Measurements from ENCODE around the gene AGFG2.

Gene AGFG2

DNA sequence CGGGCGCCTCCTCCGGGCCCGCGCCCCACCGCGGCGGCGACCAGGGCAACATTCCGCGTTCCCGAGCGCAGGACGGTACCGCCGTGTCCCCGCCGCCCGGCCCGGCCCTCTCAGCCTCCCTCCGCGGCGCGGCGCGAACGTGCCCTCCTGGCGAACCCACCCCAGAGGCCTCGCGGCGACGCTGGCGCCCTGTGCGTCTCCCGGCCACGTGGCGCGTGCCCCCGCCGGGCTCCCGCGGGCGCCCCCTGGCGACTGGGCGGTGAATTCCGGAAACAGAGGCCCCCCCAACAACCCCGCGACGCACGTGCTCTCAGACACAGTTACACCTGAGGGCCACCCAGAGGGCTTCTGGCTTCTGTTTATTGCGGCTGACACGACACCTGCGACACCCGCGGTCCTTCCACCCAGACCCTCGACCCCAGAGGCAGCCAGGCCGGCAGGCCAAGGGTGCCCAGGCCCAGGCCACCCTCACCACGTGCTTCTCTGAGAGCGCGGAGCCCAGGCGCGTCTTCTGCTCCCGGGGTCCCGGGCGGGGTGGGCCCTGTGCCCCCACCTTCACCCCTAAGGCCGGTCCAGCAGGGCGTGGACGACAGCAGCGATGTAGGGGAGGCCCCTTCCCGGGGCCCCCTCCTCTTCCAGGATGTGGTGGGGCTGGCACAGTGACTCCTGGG, 34.8 kb downstream of the AGFG2 start, which contains the start of gene SAP25:
TSS of gene SAP25 (minus strand) at position 210 of the 671 bp plus-strand sequence. CDS start at position 52, 158 bp downstream.
- no peak for DNase-seq

DNA sequence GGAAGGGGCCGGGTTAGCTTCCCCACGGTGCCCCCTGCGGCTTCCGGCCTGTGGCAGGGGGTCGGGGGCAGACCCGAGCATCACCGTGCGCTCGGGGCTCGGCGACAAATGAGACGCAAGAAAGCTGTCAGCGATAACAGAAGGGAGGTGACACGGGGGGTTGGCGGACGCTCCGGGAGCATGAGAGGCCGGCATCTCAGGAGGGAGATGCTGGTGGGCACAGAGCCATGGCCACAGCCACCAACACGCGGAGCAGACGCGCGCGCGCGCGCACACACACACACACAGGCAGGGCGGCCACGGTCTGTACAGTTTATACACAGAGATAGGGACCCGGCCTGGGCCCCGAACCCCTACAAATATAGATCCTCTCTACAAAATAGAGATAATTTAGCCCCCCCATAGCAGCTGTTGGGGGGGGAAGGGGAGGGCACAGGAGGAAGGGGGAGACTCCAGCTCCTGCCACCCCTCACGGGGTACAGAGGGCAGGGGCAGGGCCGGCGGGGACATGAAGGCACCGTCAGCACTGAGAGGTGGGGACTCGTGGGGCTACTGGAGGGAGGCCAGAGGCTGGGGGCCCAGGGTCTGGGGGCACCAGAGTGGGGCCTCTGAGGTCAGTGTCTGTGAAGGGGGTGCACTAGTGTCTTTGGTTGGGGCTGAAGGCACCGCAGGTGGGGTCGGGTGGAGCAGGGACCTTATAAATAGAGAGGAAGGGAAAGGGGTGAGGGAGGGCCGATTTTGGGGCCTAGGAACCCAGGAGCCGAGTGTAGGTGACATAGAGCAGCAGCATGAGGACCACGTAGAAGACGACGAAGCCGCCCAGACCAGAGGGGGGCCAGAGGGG, 35.6 kb downstream of the AGFG2 start:
- DNase-seq = no peak

DNA sequence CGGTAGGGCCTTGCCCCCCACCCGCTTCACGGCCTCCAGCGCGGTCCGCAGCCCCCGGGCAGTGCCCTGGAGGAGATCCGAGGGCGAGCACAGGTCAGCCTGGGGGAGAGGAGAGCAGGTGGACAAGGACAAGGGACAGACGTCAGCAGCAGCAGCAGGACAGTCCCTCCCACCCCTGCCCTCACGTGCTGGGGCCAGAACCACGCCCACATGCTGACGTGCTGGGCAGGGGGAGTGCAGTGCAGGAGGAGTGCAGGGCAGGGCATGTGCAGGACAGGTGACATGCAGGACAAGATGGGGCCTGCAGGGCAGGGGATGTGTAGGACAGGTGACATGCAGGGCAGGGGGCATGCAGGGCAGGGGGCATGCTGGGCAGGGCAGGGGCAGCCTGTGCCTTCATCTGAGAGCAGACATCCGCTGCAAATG, 36.2 kb downstream of the AGFG2 start:
- DNase-seq = no peak

DNA sequence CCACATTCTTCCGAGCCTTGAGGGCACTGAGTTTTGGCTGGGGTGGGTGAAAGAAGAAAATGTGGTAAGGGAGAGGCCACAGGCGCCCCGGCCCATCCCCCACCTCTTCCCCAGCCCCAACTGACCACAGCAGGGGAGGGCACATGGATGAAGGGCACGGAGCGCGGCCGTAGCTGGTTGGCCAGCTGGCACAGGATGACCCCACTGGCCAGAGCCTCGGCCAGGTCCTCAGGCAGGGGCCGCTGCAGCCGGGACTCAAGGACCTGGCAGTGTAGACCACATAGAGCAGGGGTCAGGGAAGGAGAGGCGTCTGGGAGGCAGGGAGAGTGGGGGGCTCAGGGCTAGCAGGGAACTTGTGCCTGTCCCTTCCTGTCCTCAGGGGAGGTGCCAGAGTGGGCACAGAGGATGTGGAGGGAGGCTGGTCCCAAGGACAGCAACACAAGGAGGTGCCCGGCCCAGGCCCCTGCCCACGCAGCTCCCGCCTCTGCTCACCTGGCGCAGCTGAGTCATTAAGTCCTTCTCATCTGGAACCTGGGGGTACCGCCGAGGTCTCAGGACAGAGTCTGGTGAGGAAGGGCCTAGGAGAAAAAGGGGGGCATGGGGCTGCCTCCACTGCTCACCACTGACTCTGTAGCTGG, 36.9 kb downstream of the AGFG2 start:
- DNase-seq = no peak

DNA sequence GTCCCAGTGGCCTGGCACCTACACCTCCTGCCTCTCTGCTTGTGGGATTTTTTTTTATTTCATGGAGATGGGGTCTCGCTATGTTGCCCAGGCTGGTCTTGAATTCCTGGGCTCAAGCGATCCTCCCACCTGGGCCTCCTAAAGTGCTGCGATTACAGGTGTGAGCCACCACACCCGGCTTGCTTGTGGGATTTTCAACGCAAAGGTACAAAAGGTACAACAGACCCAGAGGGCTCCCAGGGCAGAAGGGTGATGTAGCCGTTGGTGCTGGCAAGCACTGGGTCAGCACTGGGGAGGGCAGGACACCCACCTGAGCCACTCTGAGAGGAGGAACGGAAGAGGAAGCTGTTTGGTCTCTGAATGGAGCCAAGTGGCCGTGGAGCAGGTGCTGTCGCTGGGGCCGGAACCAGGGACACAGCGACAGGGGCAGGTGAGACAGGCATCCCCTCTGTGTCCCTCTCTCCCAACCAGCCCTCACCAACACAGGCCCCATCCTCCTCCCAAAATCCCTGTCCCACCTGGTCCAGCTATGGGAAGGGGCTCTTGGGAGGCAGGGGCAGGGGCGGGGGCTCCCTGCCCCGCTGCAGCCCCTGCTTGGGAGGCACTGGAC, 37.5 kb downstream of the AGFG2 start:
- no peak for DNase-seq

DNA sequence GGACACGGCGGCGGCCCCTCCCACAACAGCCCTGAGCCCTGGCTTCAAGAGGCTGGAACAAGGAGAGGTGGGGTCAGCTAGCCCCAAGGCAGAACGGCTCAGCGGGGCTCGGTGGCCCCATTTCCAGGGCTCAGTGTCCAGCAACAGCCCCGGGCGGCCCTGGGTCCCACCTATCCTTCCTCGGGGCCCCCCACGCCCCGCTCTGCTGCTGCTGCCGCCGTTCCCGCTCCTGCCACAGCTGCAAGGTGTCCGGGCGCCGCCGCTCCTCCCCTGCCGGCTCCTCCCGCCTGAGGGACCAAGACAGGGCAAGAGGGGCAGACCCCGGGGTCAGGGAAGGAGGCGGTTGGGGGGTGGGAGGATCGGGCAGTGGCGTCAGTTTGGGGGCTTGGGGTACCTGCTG, 38.1 kb downstream of the AGFG2 start:
- DNase-seq = no peak

DNA sequence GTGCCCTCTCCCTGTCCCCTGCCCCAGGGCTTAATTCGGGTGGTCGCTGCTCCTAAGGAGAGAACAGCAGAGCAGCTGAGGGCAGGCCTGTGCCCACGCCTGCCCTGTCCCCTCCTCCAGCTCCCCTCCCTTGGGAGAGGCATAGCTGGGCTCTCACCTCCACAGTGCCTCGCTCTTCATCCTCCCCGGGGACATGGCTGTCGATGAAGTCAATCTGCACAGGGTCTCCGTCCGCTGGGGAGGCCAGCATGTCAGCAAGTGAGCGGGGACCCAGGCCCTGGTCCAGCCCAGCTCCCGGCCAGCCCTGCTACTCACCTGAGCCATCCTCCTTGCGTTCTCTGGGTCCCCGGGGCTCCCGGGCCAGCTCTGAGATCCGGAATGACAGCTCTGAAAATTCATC, 38.5 kb downstream of the AGFG2 start:
- no peak for DNase-seq

DNA sequence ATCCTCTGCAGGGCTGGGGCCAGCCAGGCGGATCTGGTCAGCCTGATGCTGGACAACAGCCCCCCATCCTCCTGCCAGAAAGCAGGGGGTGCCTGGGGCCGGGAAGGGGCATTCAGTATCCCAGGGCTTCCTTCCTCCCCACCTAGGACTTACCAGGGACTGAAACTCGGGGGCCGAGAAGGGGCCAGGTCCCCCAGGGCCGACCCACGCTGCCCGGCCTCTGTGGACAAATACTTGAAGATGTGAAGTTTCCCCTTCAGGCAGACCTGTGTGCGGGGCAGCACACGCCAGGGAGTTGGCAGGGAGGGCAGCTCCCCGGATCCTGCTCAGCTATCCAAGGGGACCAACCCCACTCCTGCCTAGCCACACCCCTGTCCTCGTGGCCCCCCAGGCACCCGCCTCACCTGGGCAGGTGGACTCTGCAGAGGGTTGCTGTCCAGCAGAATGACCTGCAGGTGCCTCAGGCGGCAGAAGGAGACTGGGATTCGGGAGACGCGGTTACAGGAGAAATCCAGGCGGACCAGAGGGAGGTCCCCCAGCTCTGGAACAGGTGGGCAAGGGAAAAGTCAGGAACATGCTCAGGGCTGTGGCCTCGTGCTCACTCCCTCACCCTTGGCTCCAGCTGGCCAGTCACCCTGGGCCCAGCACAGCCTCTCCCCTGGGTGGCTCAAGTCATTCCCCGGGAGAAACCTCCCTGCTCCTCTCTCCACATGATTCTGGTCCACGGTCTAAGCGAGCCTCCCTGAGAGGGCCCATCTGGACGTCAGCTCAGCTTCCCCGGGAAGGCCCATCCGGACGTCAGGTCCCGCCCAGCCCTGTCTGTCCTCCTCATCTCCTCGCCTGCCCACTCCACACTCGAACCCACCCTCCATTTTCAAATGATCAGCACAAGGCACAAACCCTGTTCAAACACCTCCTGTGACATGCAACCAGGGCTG, 39.5 kb downstream of the AGFG2 start:
- DNase-seq = no peak

DNA sequence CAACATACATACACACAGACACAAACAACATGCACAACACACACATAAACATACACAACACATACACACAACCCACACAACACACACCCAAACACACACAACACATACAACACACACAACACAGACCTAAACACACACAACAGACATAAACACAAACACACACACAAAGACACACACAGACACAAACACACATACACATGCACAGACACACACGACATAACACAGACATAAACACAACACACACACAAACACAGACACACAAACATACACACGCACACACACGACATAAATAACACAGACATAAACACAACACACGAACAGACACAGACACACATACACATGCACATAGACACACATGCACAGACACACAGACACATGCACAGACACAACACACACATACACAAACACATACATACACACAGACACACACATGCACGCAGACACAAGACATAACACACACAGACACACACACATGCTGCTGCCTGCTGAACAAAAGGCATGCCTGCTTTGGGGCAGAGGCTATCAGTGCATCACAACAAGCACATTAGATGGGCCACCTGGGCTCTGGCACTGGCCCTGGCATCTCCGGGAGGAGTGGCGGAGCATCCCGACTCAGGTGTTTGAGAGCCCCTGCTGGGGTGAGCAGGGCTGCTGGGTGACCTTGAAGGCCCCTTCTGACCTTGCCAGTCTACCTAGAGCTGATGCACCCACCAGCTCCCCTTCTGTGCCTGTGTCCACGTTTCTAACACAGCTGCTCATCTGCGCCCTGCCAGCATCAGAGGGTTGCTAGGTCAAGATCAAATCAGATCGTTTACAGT, 41.7 kb downstream of the AGFG2 start:
- DNase-seq = no peak

DNA sequence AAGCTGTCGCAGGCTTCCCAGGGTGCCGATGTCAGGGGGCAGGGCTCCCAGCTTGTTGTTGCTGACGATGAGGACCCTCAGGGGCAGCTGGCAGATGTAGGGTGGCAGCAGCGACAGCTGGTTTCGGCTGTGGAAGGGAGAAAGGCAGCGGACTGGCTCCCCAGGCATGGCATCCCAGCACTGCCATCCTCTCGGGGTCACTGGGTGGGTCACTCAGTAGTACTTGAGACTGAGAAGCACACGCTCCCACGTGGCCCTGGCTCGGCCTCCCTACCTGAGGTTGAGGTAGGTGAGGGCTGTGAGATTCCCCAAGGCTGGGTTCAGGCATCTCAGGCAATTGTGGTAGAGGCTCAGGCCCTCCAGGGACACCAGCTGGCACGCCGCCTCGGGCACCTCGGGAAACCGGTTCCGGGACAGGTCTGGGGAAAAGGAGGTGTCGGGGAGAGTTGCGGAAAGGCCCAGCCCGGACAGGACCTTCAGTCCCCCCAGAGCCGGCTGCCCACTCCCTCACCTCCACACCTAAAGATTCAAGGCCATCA, 43.1 kb downstream of the AGFG2 start:
- no peak for DNase-seq

DNA sequence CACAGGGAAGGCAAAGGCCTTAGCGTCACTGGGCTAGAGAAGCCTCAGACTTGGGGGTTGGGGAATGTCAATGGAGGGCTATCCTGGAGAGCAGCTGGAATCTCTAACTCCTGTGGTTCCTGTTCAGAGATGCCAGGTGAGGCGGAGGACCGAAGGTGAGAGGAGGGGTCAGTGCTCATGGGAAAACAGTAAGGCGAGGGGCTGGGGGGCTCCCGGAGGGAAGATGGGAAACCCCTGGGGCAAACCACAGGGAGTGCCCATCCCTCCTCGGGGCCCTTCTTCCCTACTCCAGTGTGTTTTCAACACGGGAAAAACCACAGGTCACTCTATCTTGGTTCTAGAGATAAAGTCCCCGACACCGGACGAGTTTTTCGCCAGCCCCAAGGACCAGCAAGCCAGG, 43.6 kb downstream of the AGFG2 start:
- DNase-seq = no peak

DNA sequence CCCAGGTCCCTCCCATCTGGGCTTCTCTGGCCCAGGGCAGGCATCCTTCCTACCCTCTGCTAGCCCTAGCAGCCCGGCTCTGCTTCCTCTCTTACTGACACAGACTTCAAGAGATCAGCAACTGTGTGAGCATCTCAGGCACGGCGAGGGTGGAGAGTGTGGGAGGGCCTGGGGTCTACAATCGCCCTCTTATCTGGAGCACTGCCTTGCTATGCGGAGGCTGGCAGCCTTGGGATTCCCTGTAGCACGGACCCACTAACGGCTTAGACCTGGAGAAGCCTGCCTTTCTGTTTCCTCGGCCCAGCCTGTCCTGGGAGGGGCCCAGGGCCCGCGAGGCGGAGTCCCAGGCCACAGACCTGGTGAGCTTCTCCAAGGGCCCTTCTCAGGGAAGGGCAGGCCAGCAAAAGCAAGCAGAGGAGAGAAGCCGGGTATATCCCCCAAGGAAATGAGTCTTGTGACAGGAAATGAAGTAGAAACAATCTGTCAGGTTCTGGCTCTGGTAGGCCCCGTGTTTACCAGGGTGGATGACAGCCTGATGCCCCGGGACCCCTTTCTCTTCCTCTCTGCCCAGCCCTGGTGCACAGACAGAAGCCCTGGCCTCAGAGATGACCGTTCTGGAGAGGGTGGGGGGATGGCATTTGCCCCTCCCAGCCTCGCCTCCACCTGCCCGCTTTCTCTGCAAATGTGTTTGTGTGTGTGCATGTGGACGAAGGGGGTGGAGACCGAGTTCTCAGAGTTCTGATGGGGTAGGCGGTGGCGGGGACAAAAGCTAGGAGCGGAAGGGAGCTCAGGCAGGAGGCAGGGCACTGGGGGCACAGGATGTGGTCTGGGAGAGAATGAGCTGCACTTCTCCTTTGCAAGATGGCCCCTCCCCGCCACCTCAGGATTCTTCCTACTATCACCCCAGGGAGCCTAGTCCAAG, 44.4 kb downstream of the AGFG2 start:
- peak in 3 of 4 experiments; percentile 22 to 49 (median 49) for DNase-seq

DNA sequence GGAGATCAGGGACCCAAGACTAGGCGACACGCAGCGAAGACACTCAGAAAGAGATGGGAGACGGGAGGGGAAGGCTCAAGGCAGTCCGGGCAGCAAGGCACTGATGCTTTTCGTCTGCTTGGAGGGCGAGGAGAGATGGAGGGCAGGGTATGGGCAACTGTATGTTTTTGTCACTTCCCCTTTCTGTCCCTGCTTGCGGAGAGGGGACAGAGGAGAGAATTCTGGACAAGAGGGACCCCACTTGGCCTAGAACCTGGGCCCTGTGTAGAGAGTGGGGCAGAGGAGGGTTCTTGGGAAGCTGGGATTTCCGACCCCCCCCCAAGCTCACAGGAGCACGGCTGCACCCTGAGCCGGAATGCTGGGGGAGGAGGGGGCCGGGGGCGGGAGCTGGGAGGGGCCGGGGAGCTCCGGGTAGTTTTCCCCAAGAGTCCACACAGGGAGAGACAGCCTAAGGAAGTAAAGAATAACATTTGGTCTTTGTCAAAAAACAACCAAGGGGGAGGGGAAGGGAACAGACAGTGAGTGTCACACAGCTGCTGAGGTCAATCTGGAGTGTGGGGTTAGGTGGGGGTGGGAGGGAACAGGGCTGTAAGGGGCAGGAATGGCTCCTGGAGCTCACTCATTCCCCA, 45.2 kb downstream of the AGFG2 start:
- no peak for DNase-seq

DNA sequence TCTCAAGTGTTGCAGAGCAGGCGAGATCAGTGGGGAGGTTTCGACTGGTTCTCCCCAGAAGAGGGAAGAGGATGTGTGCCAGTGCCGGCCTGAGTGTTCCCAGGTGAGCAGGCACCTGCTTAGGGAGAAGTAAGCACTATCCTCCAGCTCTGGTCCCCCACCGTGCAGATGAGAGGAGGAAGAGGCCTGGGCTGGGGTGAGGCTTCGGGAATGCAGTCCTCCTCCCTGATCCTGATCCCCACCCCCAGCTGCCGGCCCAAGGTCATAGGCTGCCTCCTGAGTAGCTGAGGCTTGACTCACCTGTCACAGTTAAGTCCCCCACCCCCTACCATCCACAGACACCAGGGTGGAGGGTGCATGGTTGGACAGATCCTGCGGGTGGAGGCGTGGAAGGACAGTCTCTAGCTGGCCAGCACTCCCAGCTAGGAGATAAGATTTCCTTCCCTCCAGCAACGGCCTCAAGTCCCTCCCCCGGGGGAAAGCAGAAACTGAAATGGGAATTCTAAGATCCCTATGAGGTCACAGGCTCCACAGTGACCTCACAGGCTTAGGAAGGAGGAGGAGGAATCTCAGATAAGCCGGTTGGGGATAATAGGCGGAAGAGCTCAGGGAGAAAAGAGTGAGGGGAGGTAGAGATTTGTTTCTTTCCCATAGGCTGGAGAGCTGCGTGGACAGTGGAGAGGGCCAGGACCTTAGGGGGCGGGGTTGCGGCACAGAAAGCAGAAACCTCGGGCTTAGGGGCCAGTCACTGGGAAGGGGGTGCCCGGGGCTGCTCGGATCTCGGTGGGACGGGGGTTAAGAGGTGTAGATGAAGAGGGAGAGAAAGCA, 45.9 kb downstream of the AGFG2 start:
- no peak for DNase-seq

DNA sequence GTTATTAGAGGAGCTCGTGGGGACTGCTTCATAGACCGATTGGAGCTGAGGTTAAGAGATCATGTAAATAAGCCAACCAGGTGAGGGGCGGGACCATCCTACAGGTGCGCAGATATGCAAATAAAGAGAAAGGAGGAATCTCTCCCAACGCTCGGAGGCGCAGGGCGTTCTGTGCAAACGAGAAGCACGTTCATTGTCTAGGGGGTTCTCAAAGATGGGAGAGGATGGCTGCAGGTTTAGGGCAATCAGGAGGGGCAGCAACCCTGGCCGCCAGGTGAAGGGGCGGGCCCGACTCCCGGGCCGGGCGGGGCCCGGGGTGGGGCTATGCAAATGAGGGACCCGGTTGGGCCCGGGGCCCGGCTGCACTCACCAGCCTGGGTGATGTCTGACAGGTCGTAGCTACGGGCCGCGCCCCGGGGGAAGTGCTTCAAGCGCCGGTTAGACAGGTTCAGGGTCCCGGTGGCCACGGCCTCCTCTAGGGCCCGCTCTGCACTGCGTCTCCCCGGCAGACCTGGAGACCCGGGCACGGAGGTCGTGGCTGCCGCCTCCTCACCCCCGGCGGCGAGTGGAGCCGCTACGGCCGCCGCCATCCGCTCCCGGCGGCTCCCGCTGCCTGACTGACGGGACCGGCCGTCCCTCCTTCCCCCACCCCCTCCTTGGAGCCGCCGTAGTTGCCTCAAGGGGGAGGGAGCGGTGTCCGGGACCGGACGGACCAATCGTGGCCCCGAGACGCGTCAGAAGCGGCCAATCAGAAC, 46.7 kb downstream of the AGFG2 start, which contains the start of gene LRCH4:
TSS of gene LRCH4 (minus strand) at position 619 of the 755 bp plus-strand sequence. CDS start at position 590, 29 bp downstream.
- peak in 3 of 4 experiments; percentile 30 to 55 (median 45) for DNase-seq

DNA sequence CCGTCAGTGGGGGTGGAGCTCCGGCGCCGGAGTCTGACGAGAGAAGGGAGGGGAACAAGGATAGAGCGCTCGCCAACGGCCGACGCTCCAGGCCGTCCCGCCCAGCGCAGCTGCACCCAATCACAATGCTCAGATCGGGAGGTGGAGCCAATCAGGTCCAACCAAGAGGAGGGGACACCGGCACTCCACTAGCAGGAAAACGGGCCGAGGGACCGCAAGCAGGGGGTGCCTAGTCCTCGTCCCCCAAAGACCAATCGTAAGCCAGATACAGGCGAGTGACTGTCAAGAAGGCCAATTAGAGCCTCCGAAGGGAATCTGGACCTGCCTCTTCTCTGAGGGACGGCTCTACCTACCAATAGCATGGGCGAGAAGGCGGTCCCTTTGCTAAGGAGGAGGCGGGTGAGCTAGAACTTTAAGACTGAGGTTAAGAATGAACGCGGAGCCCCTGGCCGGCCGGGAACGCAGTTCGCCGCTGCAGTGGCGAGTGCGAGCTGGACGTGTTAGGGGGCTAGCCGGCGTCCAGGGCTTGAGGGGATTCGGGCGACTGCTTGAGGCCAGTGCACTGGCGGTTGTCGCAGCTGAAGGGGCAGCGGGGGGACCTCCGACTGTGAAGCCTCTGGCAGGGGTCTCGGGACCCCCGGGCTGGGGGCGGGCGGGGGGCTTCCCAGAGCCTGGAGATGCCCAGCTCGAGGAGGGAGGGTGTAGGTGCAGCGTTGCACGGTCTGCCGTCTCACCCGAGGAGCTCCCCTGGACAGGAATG, 47.4 kb downstream of the AGFG2 start, which contains the start of gene FBXO24:
TSS of gene FBXO24 (plus strand) at position 63 of the 760 bp plus-strand sequence. CDS start at position 361, 298 bp downstream.
- DNase-seq = peak; percentile 98 to 100 (median 98)
